OCI-LY7 (cell line): ENCODE data around the gene ALG8. TPM values are rescaled to one million over a fixed set of nuclear protein-coding genes. Genes with fewer than 3 reads are reported as not detected.

Experiments used
- BruUV-seq: library from RNA; stranded (reverse); fragments of 400-500 nt; replicated peaks from 2 replicates; lab custom pipeline; 2021; lab: Mats Ljungman, UMichigan
- CTCF ChIA-PET: fragments of 300-600 bp; sonication (Branson Sonifier 250); formaldehyde crosslinking; loops from one replicate; lab custom pipeline; 2022; ENCODE audit warnings: antibody characterized with exemption; ENCODE audit not compliant: unreplicated experiment; lab: Charles Lee
- POLR2A ChIA-PET: fragments of 300-600 bp; sonication (Branson Sonifier 250); formaldehyde crosslinking; loops from one replicate; lab custom pipeline; 2022; ENCODE audit warnings: antibody characterized with exemption; lab: Charles Lee
- DNase-seq: peaks from one replicate; pipeline ENCODE4 v3.0.0-alpha.2; 2015; ENCODE audit warnings: low spot score
- H2AFZ ChIP-seq: fragments of 200-600 bp; sonication (generic), shearing (Covaris generic); 2 replicates; pipeline ENCODE4 v1.6.1; 2014; ENCODE audit warnings: mild to moderate bottlenecking, antibody characterized with exemption, low read length, moderate library complexity
- H3K27ac ChIP-seq: fragments of 200-600 bp; sonication (generic); 2 replicates; pipeline ENCODE4 v1.5.1; 2014; ENCODE audit warnings: mixed run types, low read depth, mild to moderate bottlenecking, moderate library complexity, low read length, inconsistent platforms; ENCODE audit not compliant: poor library complexity, severe bottlenecking
- H3K36me3 ChIP-seq: fragments of 200-600 bp; sonication (generic); 2 replicates; pipeline ENCODE4 v1.6.1; 2014; ENCODE audit warnings: mild to moderate bottlenecking, antibody characterized with exemption, low read length, moderate library complexity, mixed read lengths; ENCODE audit not compliant: insufficient read depth
- H3K4me1 ChIP-seq: fragments of 200-600 bp; sonication (generic); 2 replicates; pipeline ENCODE4 v1.5.1; 2014; ENCODE audit warnings: mild to moderate bottlenecking, low read length; ENCODE audit not compliant: insufficient read depth, poor library complexity, severe bottlenecking
- H3K4me2 ChIP-seq: fragments of 200-600 bp; sonication (generic); 2 replicates; pipeline ENCODE4 v1.6.1; 2014; ENCODE audit warnings: mild to moderate bottlenecking, low read length
- H3K4me3 ChIP-seq: fragments of 200-600 bp; sonication (generic); 2 replicates; pipeline ENCODE4 v1.5.1; 2014; ENCODE audit warnings: mild to moderate bottlenecking, low read depth, low read length; ENCODE audit not compliant: poor library complexity, severe bottlenecking
- H3K79me2 ChIP-seq: fragments of 200-600 bp; sonication (generic); 2 replicates; pipeline ENCODE4 v1.6.1; 2016; ENCODE audit warnings: low read depth, mild to moderate bottlenecking, low read length, moderate library complexity, mixed read lengths; ENCODE audit not compliant: insufficient read depth
- H3K9me2 ChIP-seq: fragments of 200-600 bp; sonication (generic); 2 replicates; pipeline ENCODE4 v1.6.1; 2016; ENCODE audit warnings: mild to moderate bottlenecking, low read length, mixed read lengths; ENCODE audit not compliant: insufficient read depth
- H3K9me3 ChIP-seq: fragments of 200-600 bp; sonication (generic); 2 replicates; pipeline ENCODE4 v1.6.1; 2014; ENCODE audit warnings: mild to moderate bottlenecking, mixed run types, low read length, mixed read lengths
- H4K20me1 ChIP-seq: fragments of 200-600 bp; sonication (generic); 2 replicates; pipeline ENCODE4 v1.6.1; 2014; ENCODE audit warnings: mild to moderate bottlenecking, antibody characterized with exemption, low read length, moderate library complexity, mixed read lengths; ENCODE audit not compliant: insufficient read depth
- CTCF ChIP-seq: fragments of 200-600 bp; sonication (generic); conservative IDR thresholded peaks from 2 replicates; pipeline ENCODE4 v1.5.1; 2014; ENCODE audit warnings: mild to moderate bottlenecking, antibody characterized with exemption, low read length, moderate library complexity, mixed read lengths
- EZH2phosphoT487 ChIP-seq: fragments of 200-600 bp; sonication (generic); IDR thresholded peaks from 2 replicates; pipeline ENCODE4 v1.6.1; 2018; ENCODE audit warnings: low read depth, borderline replicate concordance, mild to moderate bottlenecking, mixed run types, antibody characterized with exemption, low read length, moderate library complexity, mixed read lengths
- intact Hi-C: fragments of 100-400 bp; cut with micrococcal nuclease; formaldehyde crosslinking; loops from one replicate; pipeline ENCODE4 v1.10.0; 2022; ENCODE audit not compliant: unreplicated experiment
- total RNA-seq, 2 experiments: library from RNA; depleted of rRNA in 1 of 2; stranded (reverse); fragments of >200 nt in 1 of 2; shearing (Covaris generic) in 1 of 2; gene quantifications; 2 replicates each; pipeline ENCODE4 v1.2.3, GENCODE V29; 2014 to 2022

The ALG8 gene
- total RNA-seq, 2 experiments from 2014 or later: 42.5 to 66.1 TPM

- no peak for DNase-seq
- Histone ChIP-seq H4K20me1 (no peaks in the 10 kb centered on the region), H3K9me2 (no peaks in the 10 kb centered on the region), H3K27ac (no peak overlapping the region), H3K4me1 (no peaks in the 10 kb centered on the region), H3K79me2 (no peaks in the 10 kb centered on the region), H3K4me3 (no peak overlapping the region), H2AFZ (no peak overlapping the region), H3K36me3 (no peaks in the 10 kb centered on the region), H3K4me2 (no peak overlapping the region), H3K9me3 (no peaks in the 10 kb centered on the region)
- CTCF ChIA-PET: no interaction called here
- intact Hi-C loops: no loop called here
- no TSS peak for BruUV-seq
- POLR2A ChIA-PET: interaction anchor here (1.0 kb wide), 1 partner anchor 15 kb away, joined by 3 read pairs; no protein-coding TSS in a partner anchor
- no peak for TF ChIP-seq EZH2phosphoT487
- no peak for TF ChIP-seq CTCF
Measured at GRCh38 chr11:78168539-78169477, 29.4 kb upstream of the ALG8 start.

- H3K79me2 ChIP-seq: no peaks in the 10 kb centered on the region
- CTCF ChIA-PET: no interaction called here
- no peaks in the 10 kb centered on the region for H3K9me3 ChIP-seq
- H3K9me2 ChIP-seq: no peaks in the 10 kb centered on the region
- POLR2A ChIA-PET: no interaction called here
- H3K36me3 ChIP-seq: no peaks in the 10 kb centered on the region
- DNase-seq: no peak
- no peak overlapping the region for H3K4me2 ChIP-seq
- no peaks in the 10 kb centered on the region for H4K20me1 ChIP-seq
- H3K27ac ChIP-seq: no peak overlapping the region
- intact Hi-C loops: no loop called here
- BruUV-seq: no TSS peak
- no peaks in the 10 kb centered on the region for H3K4me1 ChIP-seq
- TF ChIP-seq CTCF (no peak), EZH2phosphoT487 (no peak)
- H3K4me3 ChIP-seq: no peak overlapping the region
- no peak overlapping the region for H2AFZ ChIP-seq
Measured at GRCh38 chr11:78166855-78167469, 27.5 kb upstream of the ALG8 start.
